Erythroblast (primary cell): ENCODE measurements around the gene ENDOD1.
"Not testable (repeated sequence)": the region's sequence is repeated elsewhere in the genome, so short reads cannot be mapped to it uniquely, and the experiment has no call there.

Source experiments
- DNase-seq, 2 experiments: peaks; one replicate each; lab custom pipeline; 2025; lab: John Stamatoyannopoulos, UW
- GATA1 ChIP-seq: IDR thresholded peaks from 2 replicates; pipeline ENCODE4 v1.6.1; 2011; ENCODE audit warnings: low read depth, mild to moderate bottlenecking, control low read depth, low read length, moderate library complexity
- POLR2A ChIP-seq: IDR thresholded peaks from 2 replicates; pipeline ENCODE4 v1.6.1; 2011; ENCODE audit warnings: mild to moderate bottlenecking, low read length

Gene ENDOD1

DNA sequence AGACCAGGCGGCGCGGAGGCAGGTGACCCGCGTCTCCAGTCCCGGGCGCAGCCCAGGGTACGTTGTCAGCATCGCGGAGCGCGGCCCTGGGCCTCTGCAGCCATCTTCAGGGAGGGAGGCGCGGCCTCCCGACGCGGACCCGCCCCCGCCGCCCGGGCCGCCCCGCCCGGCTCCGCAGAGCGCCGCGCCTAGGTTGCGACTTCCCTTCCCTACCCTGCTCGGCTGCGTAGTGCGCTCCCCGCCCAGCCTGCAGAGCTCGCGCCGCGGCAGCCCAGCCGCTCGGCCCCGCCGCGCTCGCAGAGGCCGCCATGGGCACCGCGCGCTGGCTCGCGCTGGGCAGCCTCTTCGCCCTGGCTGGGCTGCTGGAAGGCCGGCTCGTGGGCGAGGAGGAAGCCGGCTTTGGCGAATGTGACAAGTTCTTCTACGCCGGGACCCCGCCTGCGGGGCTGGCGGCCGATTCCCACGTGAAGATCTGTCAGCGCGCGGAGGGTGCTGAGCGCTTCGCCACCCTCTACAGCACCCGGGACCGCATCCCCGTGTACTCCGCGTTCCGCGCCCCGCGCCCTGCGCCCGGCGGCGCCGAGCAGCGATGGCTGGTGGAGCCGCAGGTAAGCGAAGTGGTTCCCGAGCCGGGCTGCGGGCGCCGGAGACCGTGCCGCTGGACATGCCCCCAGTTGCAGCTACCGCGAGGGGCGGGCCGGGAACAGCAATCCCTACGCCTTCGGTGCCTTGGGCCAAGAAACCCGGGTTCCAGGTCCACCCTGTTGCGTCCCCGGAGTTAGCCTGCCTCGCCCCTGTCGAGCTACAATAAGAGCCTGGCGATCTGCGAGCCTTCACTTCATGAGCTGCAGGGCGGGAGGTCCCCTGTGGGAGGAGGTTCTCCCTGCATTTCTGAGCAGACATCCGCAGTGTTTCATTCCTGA lies at the start of gene ENDOD1:
TSS of gene ENDOD1 (plus strand) at position 227 of the 923 bp plus-strand sequence. CDS start at position 309, 82 bp downstream.
- DNase-seq: peak; percentile 90 to 94
- TF ChIP-seq POLR2A (peak; percentile 80), GATA1 (no peak)

DNA sequence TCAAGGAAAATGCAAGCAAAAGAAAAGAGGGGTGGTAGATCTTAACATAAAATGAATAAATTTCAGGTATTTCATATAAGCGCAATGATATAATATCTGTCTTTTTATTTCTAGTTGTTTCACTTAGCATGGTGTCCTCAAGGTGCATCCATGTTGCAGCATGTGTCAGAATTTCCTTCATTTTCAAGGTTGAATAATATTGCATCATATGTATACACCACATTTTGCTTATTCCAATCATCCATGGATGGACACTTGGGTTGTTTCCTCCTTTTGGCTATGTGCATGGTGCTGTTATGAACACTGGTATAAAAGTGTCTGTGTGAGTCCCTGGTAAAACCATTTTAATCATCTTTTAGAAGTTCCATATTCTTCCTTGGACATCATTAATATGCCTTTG lies 47.4 kb upstream of the ENDOD1 start:
- TF ChIP-seq POLR2A (no peak), GATA1 (no peak)
- no peak for DNase-seq

DNA sequence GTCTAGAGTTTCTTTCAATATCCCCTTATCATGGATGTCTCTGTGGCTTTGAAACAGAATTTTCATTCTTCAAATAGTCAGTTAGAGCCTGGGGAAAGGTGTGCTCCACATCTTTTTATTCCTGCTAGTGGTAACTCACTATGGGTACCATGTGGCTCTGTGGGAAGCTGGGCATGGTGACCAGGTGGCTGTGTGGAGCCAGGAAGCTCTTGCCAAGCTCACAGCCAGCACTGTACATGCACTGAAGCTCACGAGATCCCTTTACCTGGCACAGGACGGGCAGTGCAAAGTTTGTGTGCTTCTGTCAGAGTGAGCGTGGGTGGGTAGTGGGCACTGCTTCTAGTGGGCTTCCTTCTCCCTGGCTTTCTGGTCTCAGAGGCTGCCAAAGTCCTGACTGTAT lies 46.7 kb upstream of the ENDOD1 start:
- TF ChIP-seq POLR2A: no peak
- no peak for TF ChIP-seq GATA1
- DNase-seq: no peak

DNA sequence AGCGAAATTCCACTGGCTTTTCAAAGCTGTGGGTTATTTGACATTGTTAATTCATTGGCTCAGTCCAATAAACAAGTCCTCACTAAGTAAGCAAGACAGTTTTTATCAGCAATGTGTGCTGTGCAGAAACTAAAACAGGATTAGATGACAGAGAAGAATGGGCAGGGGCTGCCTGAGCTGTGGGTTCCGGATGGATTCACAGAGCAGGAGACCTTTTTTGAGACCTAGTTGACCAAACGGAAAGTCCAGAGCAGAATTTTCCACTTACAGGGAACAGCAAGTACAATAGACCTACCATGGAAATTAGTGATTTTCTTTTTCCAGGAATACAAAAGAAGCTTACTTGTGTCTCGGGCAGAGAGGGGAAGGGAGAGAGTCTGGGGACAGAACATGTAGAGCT lies 45.6 kb upstream of the ENDOD1 start:
- TF ChIP-seq POLR2A (no peak), GATA1 (no peak)
- DNase-seq: no peak

GRCh38 chr11:95045812-95046211 lies 43.8 kb upstream of the ENDOD1 start:
- TF ChIP-seq POLR2A (no peak), GATA1 (no peak)
- DNase-seq: no peak

GRCh38 chr11:95049122-95049521 lies 40.5 kb upstream of the ENDOD1 start, which contains the start of gene KDM4F:
Gene KDM4F (plus strand): TSS chr11:95049422.
- DNase-seq: not testable (repeated sequence)

DNA sequence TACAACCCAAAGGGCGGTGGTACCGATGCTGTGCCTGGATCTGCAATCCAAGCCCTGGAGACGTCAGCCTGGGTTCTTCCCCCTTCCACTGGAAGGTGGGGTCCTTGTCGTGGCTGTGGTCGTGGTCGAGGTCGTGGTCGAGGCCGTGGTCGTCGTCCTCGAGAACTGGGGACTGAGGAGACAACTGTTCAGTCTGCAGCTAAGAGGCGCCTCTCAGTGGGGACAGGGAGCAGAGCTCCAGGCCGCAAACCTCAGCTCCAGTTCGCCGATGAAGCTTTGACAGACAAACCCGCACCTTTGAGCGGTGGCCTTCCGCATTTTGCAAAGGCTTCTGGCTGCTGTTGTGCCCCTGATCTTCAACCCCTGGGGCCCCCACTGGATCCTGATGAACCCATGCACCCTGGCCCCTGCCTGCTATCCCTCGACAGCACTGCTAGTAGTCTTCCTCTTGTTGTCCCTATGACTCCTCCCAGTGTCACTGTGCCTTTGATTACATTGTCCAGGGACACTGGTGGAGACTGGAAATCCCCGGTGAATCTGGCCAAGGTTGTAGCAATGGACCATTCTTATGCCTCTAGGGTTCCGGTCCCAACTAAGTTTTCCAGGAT lies 38.9 kb upstream of the ENDOD1 start:
- no peak for DNase-seq
- TF ChIP-seq GATA1 (no peak), POLR2A (no peak)

DNA sequence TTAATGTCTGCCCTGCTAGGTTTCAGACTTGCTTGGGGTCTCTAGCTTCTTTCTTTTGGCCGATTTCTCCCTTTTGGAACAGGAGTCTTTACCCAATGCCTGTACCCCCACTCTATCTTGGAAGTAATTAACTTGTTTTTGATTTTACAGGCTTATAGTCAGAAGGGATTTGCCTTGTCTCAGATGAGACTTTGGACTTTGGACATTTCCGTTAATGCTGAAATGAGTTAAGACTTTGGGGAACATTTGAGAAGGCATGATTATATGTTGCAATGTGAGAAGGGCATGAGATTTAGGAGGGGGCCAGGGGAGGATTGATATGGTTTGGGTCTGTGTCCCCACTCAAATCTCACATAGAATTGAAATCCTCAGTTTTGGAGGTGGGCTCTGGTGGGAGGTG lies 35.3 kb upstream of the ENDOD1 start:
- DNase-seq: no peak
- TF ChIP-seq GATA1 (no peak), POLR2A (no peak)

GRCh38 chr11:95055283-95055897 lies 34.3 kb upstream of the ENDOD1 start:
- no peak for DNase-seq
- TF ChIP-seq GATA1: no peak
- TF ChIP-seq POLR2A: no peak

GRCh38 chr11:95057959-95058358 lies 31.7 kb upstream of the ENDOD1 start:
- DNase-seq: no peak
- TF ChIP-seq POLR2A (no peak), GATA1 (no peak)

- DNase-seq: no peak
- TF ChIP-seq GATA1: no peak
- TF ChIP-seq POLR2A: no peak
These were observed 31.0 kb upstream of the ENDOD1 start for GRCh38 chr11:95058621-95059020.

DNA sequence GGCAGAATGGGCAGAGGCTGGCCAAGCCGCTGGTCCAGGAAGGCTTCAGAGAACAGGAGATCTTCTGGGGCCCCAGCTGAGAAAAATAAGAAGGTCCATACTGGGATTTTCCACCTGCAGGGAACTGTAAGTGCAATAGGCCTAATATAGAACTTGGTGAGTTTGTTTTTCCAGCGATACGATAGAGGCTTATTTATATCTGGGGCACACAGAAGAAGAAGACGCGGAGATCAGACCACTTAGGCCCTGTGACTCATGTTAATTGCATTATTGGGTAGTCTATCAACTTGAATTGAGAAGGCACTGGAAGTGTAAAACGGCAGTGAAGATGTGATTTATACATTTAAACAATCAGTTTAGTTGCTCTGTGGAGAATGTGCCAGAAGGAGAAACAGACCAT lies 30.6 kb upstream of the ENDOD1 start:
- TF ChIP-seq POLR2A (no peak), GATA1 (no peak)
- no peak for DNase-seq

GRCh38 chr11:95065336-95065735 lies 24.3 kb upstream of the ENDOD1 start:
- TF ChIP-seq GATA1 (no peak), POLR2A (no peak)
- DNase-seq: no peak

DNA sequence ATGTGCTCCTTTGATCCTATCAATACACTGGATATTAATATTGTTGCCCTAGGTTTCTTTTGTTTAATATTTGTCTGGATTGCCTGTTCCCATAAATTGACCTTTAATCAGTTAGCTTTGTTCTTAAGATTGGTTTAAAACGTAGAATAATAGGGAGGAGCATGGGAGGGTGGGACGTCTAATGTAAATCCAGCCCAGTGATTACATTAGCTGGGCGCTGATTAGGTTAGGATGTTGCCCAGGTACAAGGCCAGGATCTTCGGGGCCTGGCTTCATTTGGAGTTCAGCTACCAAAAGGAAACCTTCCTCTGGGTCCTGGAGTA lies 23.0 kb upstream of the ENDOD1 start, which contains the start of gene SRSF8:
TSS of gene SRSF8 (plus strand) at position 204 of the 323 bp plus-strand sequence. CDS start 308 bp downstream, outside the sequence.
- no peak for DNase-seq
- TF ChIP-seq POLR2A (no peak), GATA1 (no peak)
